WTC11 (cell line): ENCODE measurements around the gene TMC8. TPM values are rescaled to one million over a fixed set of nuclear protein-coding genes. Genes with fewer than 3 reads are reported as not detected.

ENCODE experiments used
- ATAC-seq: fragments of 200-7000 bp; cut with Tn5 transposase; 2 replicates; pipeline ENCODE4 v1.10.0; 2021; ENCODE audit warnings: mild to moderate bottlenecking, moderate library complexity
- CTCF ChIA-PET: fragments of 300-600 bp; sonication (Branson Sonifier 250); formaldehyde crosslinking; loops from one replicate; lab custom pipeline; 2021; ENCODE audit warnings: antibody characterized with exemption; lab: Charles Lee
- POLR2A ChIA-PET: fragments of 350-600 bp; sonication (Branson Sonifier 250); formaldehyde crosslinking; loops from one replicate; lab custom pipeline; 2021; ENCODE audit warnings: antibody characterized with exemption; lab: Charles Lee
- DNase-seq: peaks from one replicate; pipeline ENCODE4 v3.0.0; 2021; ENCODE audit warnings: low spot score
- H3K27ac Mint-ChIP-seq: 2 replicates; pipeline ENCODE4 v1.8.0; 2021; ENCODE audit warnings: mixed read lengths
- H3K27me3 Mint-ChIP-seq: 2 replicates; pipeline ENCODE4 v1.8.0; 2021; ENCODE audit warnings: low read depth, mild to moderate bottlenecking, moderate library complexity, mixed read lengths
- H3K36me3 Mint-ChIP-seq: 2 replicates; pipeline ENCODE4 v1.8.0; 2021; ENCODE audit warnings: mixed read lengths
- H3K4me1 Mint-ChIP-seq: 2 replicates; pipeline ENCODE4 v1.8.0; 2022; ENCODE audit warnings: mixed read lengths
- H3K4me3 Mint-ChIP-seq: 2 replicates; pipeline ENCODE4 v1.8.0; 2021; ENCODE audit warnings: mild to moderate bottlenecking, moderate library complexity, mixed read lengths
- H3K9me3 Mint-ChIP-seq: 2 replicates; pipeline ENCODE4 v1.8.0; 2021; ENCODE audit warnings: mixed read lengths
- ARID4B ChIP-seq: sonication (generic); formaldehyde crosslinking; IDR thresholded peaks from 2 replicates; pipeline ENCODE4 v1.8.0; 2023; ENCODE audit warnings: missing genetic modification reagents, mild to moderate bottlenecking, borderline replicate concordance
- CREM ChIP-seq: sonication (generic); formaldehyde crosslinking; IDR thresholded peaks from 2 replicates; pipeline ENCODE4 v1.8.1; 2022; ENCODE audit warnings: mild to moderate bottlenecking, missing genetic modification reagents, moderate library complexity
- FOXP1 ChIP-seq: sonication (generic); formaldehyde crosslinking; IDR thresholded peaks from 2 replicates; pipeline ENCODE4 v1.8.0; 2022; ENCODE audit warnings: missing genetic modification reagents, mild to moderate bottlenecking, moderate library complexity, borderline replicate concordance
- GABPB1 ChIP-seq: sonication (generic); formaldehyde crosslinking; IDR thresholded peaks from 2 replicates; pipeline ENCODE4 v1.8.1; 2023; ENCODE audit warnings: mild to moderate bottlenecking, missing genetic modification reagents
- GRHL2 ChIP-seq: fragments of 250-450 bp; sonication (Bioruptor Pico); IDR thresholded peaks from 2 replicates; pipeline ENCODE4 v1.8.0; 2022; ENCODE audit warnings: mild to moderate bottlenecking, moderate library complexity; ENCODE audit not compliant: insufficient replicate concordance, severe bottlenecking
- NFE2L1 ChIP-seq: sonication (generic); formaldehyde crosslinking; IDR thresholded peaks from 2 replicates; pipeline ENCODE4 v1.8.1; 2023; ENCODE audit warnings: missing genetic modification reagents
- PRDM15 ChIP-seq: sonication (generic); formaldehyde crosslinking; IDR thresholded peaks from 2 replicates; pipeline ENCODE4 v1.8.0; 2022; ENCODE audit warnings: missing genetic modification reagents
- PRRX2 ChIP-seq: fragments of 250-450 bp; sonication (Bioruptor Pico); IDR thresholded peaks from 2 replicates; pipeline ENCODE4 v1.8.0; 2021; ENCODE audit warnings: mild to moderate bottlenecking
- SP1 ChIP-seq: sonication (generic); formaldehyde crosslinking; conservative IDR thresholded peaks from 2 replicates; pipeline ENCODE4 v1.8.1; 2022; ENCODE audit warnings: missing genetic modification reagents
- ZNF121 ChIP-seq: sonication (generic); formaldehyde crosslinking; IDR thresholded peaks from 2 replicates; pipeline ENCODE4 v1.8.0; 2023; ENCODE audit warnings: missing genetic modification reagents
- ZNF219 ChIP-seq: sonication (generic); formaldehyde crosslinking; IDR thresholded peaks from 2 replicates; pipeline ENCODE4 v1.8.0; 2023; ENCODE audit warnings: missing genetic modification reagents, mild to moderate bottlenecking, borderline replicate concordance
- ZNF532 ChIP-seq: fragments of 250-450 bp; sonication (Bioruptor Pico); IDR thresholded peaks from 2 replicates; pipeline ENCODE4 v1.9.0; 2021; ENCODE audit warnings: mild to moderate bottlenecking, borderline replicate concordance
- total RNA-seq: library from RNA; stranded (reverse); gene quantifications from 3 replicates; pipeline ENCODE4 v1.2.3, GENCODE V29; 2021
- TF ChIP-seq, protein P1 (sequence below): sonication (generic); formaldehyde crosslinking; IDR thresholded peaks from 2 replicates; pipeline ENCODE4 v1.8.1; 2022; ENCODE audit warnings: low read depth, mild to moderate bottlenecking, moderate library complexity, missing genetic modification reagents, borderline replicate concordance
- TF ChIP-seq, protein P2 (sequence below): sonication (generic); formaldehyde crosslinking; IDR thresholded peaks from 2 replicates; pipeline ENCODE4 v1.8.0; 2022; ENCODE audit warnings: mild to moderate bottlenecking, missing genetic modification reagents
- TF ChIP-seq, protein P3 (sequence below): sonication (generic); formaldehyde crosslinking; IDR thresholded peaks from 2 replicates; pipeline ENCODE4 v1.8.1; 2022; ENCODE audit warnings: mild to moderate bottlenecking, missing genetic modification reagents, moderate library complexity, borderline replicate concordance
- TF ChIP-seq, protein P4 (sequence below): fragments of 250-450 bp; sonication (Bioruptor Pico); conservative IDR thresholded peaks from 2 replicates; pipeline ENCODE4 v1.9.0; 2021; ENCODE audit warnings: mild to moderate bottlenecking

Gene TMC8
- total RNA-seq, 1 experiment from 2014 or later, result 3.7 TPM

DNA sequence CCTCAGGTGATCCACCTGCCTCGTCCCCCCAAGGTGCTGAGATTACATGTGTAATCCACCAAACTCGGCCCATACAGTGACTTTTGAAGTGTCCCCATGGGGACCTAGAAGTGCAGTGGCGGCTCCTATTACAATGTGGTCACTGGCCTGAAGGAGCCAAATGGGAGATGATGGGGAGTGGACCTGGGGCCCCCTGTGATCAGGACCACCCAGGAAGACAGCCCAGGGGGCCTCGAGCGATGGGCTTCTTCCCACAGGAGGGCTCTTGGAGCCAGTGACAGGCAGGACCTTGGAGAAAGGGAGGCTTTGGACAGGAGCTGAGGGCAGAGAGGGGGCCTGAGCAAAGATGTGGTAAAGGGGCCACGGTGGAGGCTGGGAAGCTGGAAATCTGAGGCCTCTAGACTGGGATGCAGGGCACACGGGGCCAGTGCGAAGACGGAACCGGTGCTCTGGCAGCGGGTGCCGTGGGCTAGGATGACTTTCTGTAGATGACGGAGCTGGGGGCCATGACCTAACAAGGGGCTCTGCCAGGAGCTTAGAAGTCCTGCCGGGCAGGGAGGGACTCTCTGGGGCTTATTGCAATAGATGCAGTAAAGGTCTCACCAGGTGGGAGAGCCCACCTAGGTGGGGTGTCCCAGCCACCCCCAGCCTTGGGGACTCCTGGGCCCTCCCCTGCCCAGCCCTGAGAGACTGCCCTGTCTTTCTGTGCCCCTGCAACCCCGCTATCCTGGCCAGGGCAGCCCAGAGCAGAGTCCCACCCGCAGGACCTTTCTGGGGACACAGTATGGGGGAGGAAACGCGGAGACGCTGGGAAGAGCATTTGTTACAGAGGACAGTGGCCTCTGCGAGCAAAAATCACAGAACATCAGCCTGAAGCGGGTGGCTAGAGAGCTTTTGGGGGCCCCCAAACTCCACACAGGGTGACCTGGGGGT, 12.9 kb downstream of the TMC8 start:
- ATAC-seq (no peak), DNase-seq (no peak)
- Mint-ChIP-seq H3K9me3 (no peaks in the 10 kb centered on the region), H3K27me3 (0 out of 2 replicates have a peak, but pooled peaks cover 3% of the 10 kb centered on the region), H3K36me3 (no peaks in the 10 kb centered on the region), H3K4me1 (peaks cover 12% of the 10 kb centered on the region), H3K27ac (no peak overlapping the region), H3K4me3 (no peak overlapping the region)
- ChIA-PET POLR2A (no interaction called here), CTCF (interaction anchor here (0.8 to 1.9 kb wide), 4 partner anchors 31 to 1621 kb away, joined by 3 to 8 read pairs (median 6); partner anchors contain the start of gene TK1)
- TF ChIP-seq, protein P1, sequence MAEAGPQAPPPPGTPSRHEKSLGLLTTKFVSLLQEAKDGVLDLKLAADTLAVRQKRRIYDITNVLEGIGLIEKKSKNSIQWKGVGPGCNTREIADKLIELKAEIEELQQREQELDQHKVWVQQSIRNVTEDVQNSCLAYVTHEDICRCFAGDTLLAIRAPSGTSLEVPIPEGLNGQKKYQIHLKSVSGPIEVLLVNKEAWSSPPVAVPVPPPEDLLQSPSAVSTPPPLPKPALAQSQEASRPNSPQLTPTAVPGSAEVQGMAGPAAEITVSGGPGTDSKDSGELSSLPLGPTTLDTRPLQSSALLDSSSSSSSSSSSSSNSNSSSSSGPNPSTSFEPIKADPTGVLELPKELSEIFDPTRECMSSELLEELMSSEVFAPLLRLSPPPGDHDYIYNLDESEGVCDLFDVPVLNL, result no peak
- TF ChIP-seq FOXP1 (CRISPR knock-in tag) (no peak), CREM (CRISPR knock-in tag) (no peak), SP1 (no peak), ARID4B (CRISPR knock-in tag) (no peak), PRRX2 (no peak), ZNF532 (CRISPR knock-in tag) (no peak), GABPB1 (no peak), PRDM15 (no peak), NFE2L1 (no peak), ZNF121 (CRISPR knock-in tag) (no peak), GRHL2 (no peak), ZNF219 (CRISPR knock-in tag) (no peak)
- TF ChIP-seq, protein P2, sequence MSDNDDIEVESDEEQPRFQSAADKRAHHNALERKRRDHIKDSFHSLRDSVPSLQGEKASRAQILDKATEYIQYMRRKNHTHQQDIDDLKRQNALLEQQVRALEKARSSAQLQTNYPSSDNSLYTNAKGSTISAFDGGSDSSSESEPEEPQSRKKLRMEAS, result no peak
- TF ChIP-seq, protein P3, sequence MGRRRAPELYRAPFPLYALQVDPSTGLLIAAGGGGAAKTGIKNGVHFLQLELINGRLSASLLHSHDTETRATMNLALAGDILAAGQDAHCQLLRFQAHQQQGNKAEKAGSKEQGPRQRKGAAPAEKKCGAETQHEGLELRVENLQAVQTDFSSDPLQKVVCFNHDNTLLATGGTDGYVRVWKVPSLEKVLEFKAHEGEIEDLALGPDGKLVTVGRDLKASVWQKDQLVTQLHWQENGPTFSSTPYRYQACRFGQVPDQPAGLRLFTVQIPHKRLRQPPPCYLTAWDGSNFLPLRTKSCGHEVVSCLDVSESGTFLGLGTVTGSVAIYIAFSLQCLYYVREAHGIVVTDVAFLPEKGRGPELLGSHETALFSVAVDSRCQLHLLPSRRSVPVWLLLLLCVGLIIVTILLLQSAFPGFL (CRISPR knock-in tag), result no peak
- TF ChIP-seq, protein P4, sequence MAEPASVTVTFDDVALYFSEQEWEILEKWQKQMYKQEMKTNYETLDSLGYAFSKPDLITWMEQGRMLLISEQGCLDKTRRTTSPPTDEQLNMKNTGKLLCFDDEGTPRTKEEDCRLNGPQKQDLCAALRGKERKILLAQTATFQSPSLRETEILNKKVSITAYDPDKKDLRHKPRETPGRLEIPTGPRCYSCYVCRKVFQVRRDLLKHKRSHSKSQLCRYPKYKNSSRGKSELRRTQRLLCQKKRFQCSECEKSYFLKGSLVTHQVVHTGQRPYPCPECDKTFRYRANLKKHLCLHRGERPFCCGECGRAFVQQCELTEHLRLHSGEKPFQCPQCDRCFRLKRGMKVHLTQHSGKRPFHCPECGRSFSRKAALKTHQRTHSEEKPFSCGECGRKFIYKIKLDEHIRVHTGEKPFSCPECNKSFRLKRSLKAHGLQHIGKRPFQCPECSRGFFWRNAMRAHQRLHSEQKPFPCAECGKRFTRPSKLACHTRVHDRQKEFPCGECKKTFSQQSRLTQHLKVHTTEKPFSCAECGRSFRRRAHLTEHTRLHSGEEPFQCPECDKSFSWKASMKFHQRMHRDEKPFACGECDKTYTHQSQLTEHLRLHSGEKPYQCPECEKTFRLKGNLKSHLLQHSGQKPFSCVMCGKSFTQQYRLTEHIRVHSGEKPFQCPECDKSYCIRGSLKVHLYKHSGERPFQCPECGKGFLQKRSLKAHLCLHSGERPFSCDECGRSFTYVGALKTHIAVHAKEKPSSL (CRISPR knock-in tag), result no peak
